GM12891 (cell line): Measurements from ENCODE around the gene ZNF662.

ENCODE experiments used
- PAX5 ChIP-seq: IDR thresholded peaks from 2 replicates; pipeline ENCODE4 v1.6.1; 2011; ENCODE audit warnings: low read length, moderate library complexity, mild to moderate bottlenecking; ENCODE audit not compliant: insufficient read depth, severe bottlenecking
- POLR2A ChIP-seq: IDR thresholded peaks from 2 replicates; pipeline ENCODE4 v1.6.1; 2011; ENCODE audit warnings: low read depth, low read length, control low read depth
- POLR2AphosphoS5 ChIP-seq: IDR thresholded peaks from 2 replicates; pipeline ENCODE4 v1.6.1; 2011; ENCODE audit warnings: low read depth, low read length, control low read depth
- POU2F2 ChIP-seq: IDR thresholded peaks from 2 replicates; pipeline ENCODE4 v1.6.1; 2011; ENCODE audit warnings: low read depth, mild to moderate bottlenecking, control low read depth, low read length, moderate library complexity
- SPI1 ChIP-seq: IDR thresholded peaks from 2 replicates; pipeline ENCODE4 v1.6.1; 2011; ENCODE audit warnings: low read depth, low read length, control low read depth
- TAF1 ChIP-seq: IDR thresholded peaks from 2 replicates; pipeline ENCODE4 v1.6.1; 2011; ENCODE audit warnings: low read depth, low read length, control low read depth

- TF ChIP-seq POLR2A (no peak), POLR2AphosphoS5 (no peak), SPI1 (no peak), TAF1 (no peak), PAX5 (no peak), POU2F2 (no peak)
Observed at GRCh38 chr3:42904076-42904475, 1.9 kb upstream of the ZNF662 start.
